IPS DF 19.7 (cell line): ENCODE measurements around the gene FADS3.
A peak's percentile ranks its signal among the peaks of the same experiment; 100 is the strongest.

Experiments used
- DNase-seq: peaks from one replicate; pipeline ENCODE4 v3.0.0-alpha.2; 2013; ENCODE audit warnings: low read depth, low spot score

The FADS3 gene

GRCh38 chr11:61879152-61879551 is 12.2 kb downstream of the FADS3 start:
- no peak for DNase-seq

- no peak for DNase-seq
Measured at GRCh38 chr11:61875698-61876097, 15.6 kb downstream of the FADS3 start.

- no peak for DNase-seq
Measured at GRCh38 chr11:61874853-61875252, 16.5 kb downstream of the FADS3 start.

- no peak for DNase-seq
Measured at GRCh38 chr11:61874377-61874809, 17.0 kb downstream of the FADS3 start.

GRCh38 chr11:61873588-61874376 is 17.6 kb downstream of the FADS3 start:
- DNase-seq = no peak

GRCh38 chr11:61872935-61873565 is 18.3 kb downstream of the FADS3 start:
- DNase-seq = no peak

GRCh38 chr11:61871158-61871597 is 20.2 kb downstream of the FADS3 start:
- DNase-seq = peak; percentile 45

GRCh38 chr11:61870541-61871031 is 20.8 kb downstream of the FADS3 start:
- DNase-seq = no peak

GRCh38 chr11:61869708-61870451 is 21.5 kb downstream of the FADS3 start:
- no peak for DNase-seq

GRCh38 chr11:61869429-61869707 is 22.0 kb downstream of the FADS3 start:
- DNase-seq = no peak

- DNase-seq = no peak
Measured at GRCh38 chr11:61868571-61869428, 22.5 kb downstream of the FADS3 start.

- DNase-seq = no peak
Measured at GRCh38 chr11:61866958-61867343, 24.4 kb downstream of the FADS3 start.

- DNase-seq = no peak
Measured at GRCh38 chr11:61866231-61866957, 25.0 kb downstream of the FADS3 start.

GRCh38 chr11:61864814-61865775 is 26.2 kb downstream of the FADS3 start:
- no peak for DNase-seq

- DNase-seq = no peak
Measured at GRCh38 chr11:61863548-61864081, 27.7 kb downstream of the FADS3 start.

- DNase-seq = no peak
Measured at GRCh38 chr11:61862714-61863547, 28.4 kb downstream of the FADS3 start.

GRCh38 chr11:61861634-61862033 is 29.7 kb downstream of the FADS3 start:
- DNase-seq = no peak

GRCh38 chr11:61860054-61860903 is 31.1 kb downstream of the FADS3 start:
- no peak for DNase-seq
